NCI-H82 (cell line): ENCODE results near the gene KCNIP4.

Experiments
- DNase-seq: peaks from one replicate; lab custom pipeline; 2025; lab: John Stamatoyannopoulos, UW

The KCNIP4 gene

DNA sequence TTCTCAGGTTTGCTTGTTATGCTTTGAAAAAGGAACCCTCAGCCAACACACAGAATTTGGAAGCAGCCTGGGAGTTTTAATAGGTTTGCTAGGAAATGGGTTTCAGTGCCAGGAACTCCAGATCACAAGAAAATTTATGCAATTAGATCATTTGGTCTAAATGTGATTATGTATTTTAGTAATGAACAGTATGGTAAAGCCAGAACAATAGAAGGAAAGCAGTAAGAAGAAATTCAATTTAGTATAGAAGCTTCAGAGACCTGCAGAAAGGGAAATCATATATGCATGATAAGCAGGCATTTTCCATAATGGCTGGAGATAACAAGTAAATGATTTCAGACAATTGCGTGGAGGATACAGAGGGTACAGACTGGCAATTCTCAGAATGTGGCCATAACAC is 184.7 kb downstream of the KCNIP4 start:
- DNase-seq = no peak

DNA sequence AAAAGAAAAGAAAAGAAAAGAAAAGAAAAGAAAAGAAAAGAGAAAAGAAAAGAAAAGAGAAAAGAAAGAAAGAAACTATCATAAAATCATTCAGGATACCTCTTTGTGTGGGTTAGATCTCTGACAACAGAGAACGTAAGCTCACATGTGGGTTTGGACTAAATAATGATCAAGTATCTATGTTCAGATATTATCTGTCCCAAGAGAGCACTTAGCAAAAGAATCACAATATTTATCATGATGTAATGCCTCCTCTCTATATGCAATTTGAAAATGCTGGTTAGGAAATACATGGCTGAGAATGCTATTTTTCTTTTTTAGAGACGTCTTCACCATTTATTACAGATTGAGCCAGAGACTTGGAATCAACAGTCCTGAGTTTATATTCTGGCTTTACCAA is 191.3 kb downstream of the KCNIP4 start:
- no peak for DNase-seq

DNA sequence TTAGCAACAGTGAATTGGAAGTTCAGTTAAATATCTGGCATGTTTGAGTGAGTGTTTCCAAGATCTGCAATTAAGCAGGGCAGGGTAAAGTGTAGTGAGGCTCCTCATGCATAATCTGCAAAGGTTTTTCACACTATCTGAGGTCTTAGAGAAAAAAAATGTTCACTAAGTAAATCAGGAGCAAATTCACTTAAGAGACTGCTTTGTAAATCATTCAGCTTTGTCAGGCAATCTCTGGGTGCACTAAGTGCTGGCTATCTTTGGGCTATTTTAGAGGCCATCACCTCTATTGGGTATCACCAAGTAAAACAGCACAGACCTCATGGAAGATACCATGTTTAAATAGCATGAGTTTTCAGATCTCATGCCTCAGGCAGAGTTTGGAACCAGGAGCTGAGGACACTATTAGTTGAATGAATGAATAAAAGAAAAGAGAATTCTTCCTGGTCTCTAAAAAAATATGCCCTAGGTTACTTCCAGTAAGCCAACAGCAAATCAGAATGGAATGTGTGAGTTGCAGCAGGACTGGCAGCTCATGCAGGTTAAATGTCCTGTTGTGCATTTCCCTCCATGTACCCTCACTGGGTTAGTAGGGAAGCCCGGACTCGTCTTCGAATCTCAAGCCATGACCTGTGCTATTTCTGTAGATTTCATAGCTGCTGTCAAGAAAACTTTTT is 195.3 kb downstream of the KCNIP4 start:
- no peak for DNase-seq

DNA sequence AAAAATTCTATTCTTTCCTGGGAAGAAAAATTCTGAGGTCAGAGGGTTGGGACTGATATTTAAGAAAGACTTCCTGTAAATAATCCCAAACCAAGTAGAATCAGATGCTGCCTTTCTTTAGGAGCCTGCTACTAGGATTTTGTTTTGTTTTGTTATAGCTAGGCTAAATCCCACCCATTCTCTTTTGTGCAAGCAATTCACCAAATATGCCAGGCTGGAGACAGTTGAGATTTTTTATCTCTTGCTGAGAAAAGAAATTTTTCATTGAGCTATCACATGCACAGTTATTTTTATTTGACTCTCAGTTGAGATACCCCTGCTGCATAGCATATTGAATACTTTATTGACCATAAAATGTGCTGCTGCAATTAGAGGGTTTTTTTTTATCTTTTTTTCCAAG is 196.0 kb downstream of the KCNIP4 start:
- no peak for DNase-seq

DNA sequence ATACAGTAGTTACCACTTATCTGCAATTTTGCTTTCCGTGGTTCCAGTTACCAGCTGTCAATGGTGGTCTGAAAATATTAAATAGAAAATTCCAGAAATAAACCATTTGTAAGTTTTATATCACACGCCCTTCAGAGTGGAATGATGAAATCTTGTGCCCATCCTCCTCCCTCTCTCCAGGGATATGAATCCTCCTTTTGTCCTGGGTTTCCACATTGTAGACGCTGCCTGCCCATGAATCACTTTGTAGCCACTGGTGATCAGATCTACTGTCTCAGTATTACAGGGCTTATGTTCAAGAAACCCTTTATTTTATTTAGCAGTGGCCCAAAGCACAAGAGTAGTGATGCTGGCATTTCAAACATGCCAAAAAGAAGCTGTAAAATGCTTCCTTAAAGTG is 198.6 kb downstream of the KCNIP4 start:
- DNase-seq = no peak

DNA sequence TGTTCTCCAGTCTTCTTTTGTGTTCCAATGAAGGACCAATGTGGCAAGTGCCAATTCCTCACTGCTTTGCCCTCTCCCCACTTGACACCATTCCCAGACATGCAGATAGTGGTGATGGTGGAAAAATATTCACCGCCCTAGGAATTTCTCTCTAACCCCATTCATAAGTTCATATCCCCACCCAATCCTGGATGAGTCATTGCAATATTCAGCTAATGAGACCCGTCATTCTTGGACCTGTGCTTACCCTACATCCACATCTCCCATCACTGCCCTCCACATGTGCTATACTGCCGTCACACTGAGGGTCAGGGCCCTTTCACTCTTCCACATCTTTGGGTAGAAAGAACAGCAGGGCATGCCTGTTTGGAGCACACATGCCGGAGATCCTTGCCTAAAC is 199.2 kb downstream of the KCNIP4 start:
- DNase-seq = no peak

DNA sequence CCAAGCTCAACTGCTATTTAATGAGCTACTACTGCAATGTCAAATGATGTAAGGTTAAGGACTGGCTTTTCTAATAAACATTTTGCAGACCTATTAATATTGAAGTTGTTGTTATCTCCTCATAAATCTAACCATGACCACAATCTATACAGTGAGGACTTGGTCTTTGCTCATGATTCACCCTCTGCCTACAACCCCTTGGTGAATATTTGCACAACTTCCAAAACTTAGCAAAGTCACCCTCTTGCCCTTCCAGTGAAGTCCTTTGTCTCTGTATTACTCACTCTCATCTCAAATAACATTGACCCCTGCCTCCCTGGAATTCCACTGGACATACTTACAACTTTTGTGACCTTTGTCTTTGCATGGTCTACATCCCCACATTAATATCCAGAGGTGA is 204.5 kb downstream of the KCNIP4 start:
- DNase-seq = no peak

DNA sequence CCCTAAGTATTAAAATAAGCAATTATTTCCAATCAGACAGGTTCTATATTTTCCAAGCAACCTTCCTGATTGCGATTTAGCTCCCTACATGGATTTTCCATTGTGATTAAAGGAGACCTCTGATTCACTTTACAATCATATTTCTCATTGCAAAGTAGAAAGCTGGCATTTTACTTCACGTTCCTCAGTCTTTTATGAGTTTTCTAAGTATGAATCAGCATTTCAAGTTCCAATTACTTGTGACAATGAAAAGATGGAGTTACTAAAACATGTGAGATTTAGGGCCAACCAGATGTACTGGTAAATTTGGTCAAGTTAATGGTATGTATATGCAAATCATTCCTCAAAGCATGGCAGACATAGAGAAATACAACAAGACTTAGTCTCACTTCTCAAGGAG is 206.2 kb downstream of the KCNIP4 start:
- DNase-seq = no peak

DNA sequence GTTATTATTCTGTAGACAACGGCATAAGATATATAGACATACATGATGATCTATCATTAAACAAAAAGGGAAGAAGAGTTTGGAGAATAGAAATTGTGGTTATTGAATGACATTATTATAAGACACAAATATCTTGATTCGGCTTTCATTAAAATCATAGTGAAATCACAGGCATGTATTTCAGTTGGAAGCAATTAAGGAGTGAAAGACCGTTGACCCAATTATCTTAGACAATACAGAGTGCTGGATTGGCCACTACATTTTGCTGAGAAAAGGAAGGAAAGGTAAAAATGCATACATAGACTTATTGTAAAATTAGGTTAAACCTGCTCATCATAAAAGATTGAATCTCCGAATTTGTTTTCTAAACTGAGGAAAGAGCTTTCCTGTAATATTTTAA is 209.8 kb downstream of the KCNIP4 start:
- no peak for DNase-seq

DNA sequence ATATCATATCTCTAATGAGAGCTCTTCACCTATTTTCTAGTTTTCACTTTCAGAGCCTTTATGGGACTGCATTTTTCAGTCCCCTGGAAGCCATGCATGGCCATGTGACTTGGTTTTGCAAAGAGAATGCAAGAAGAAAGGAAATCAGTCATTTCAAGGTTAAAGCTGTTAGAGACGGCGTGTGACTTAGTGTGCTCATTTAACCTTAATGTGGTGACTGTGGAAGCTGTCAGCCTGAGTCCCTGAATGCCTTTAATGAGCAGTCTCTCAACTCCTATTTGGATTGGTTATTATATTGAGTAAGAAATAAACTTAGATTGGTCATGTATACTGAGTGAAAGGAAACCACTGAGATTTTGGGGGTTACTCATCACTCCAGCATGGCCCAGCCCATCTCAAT is 212.7 kb downstream of the KCNIP4 start:
- DNase-seq = no peak

DNA sequence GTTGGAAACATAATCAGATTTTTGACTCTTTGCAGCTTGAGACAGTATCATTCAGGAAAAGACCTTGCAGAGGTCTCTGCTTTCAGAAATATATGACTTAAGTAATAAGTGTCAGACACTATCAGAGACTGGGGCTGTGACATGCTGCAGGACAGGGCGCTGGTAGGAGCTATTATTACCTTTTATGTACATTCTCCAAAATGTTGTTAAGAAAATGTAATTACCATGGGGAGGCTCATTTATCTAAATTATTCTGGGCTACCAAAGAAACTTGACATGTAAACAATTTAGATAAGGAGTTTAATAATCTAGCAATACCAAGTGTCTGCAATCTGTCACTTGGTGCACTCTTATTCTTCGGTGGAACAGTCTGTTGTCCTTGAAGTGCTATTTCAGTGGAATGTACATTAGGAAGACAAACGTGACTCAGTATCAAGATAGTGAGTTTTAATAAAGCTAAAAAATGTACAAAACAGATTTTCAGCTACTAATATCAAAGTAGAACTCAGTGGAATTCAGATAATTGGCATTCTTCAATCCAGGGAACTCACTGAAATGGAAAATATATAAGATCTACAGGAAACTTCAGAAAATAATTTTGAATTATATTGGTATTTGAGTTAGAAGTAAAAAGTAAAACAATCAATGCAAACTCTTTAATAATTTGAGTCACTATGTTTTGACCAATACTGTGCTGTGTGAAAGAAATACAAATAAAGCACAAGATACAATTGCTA is 214.5 kb downstream of the KCNIP4 start:
- DNase-seq = no peak

DNA sequence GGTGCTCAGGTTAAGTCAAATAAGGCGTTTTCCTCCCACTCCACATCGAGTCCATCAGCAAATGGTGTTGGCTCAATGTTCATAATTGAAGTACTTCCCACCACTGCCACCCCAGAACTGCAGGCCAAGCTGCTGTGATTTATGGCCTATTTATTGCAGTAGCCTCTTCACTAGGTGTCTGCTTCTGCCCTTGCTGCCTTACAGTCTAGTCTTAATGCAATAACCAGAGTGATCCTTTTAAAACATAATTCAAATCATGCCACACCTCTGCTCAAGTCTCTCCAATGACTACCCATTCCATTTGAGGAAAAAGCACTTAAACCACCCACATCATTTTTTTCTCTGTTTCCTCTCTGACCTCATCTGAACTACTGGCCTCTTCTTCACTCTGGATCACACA is 220.3 kb downstream of the KCNIP4 start:
- peak; percentile 27 for DNase-seq

DNA sequence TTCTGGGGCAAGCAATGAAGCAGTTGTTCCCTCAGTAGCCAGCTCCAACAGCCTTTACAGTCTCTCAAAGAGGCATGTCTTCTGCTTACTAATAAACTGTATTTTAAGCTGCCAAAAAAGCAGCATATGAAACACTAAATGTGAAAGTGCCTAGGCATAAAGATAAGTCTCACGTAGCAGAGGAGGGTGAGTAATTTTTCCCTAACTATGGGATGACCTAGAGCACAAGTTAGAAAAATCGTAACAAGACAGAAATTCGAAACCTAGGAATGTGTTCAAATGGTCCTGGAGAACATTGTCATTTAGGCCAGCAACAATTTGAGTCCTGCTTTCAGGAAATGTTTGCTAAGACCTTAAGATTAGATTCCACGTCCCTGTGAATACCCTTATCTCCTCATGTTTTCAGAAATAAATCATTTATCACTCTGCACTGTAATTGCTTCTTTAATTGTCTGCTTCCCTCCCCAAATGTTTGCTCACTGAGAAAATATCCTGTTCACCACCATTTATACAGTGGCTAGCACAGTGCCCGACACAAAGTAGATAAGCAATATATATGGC is 222.2 kb downstream of the KCNIP4 start:
- DNase-seq = no peak

DNA sequence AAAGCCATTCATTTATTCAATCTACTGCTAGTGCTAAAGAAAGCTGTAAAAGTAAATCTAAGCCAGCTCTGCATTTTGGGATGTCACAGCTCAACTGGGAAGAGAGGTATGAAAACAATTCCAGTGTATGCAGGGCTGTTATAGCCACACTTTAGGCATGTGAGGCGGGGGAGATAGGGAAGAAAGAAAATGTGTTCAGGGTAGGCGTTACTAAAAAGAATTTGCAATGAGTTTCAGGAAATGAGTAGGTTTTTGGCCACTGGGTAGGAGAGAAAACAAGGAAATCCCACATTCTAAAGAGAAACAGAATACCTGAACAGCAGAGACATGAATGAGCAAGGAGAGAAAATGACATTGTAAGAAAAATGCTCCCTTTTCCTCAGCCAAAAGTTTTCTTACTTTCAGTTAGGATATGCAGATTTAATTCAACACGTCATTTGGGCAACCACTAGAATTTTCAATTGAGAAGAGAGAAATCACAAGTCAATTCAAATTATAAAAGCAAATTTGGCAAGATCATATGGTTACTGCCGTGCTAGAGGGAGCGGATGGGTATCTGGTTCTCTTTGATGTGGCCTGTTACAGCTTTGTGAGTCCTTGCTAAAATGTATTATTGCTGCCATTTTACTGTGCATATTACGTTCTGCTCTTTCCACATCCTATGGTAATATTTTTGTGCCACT is 226.3 kb downstream of the KCNIP4 start:
- no peak for DNase-seq

DNA sequence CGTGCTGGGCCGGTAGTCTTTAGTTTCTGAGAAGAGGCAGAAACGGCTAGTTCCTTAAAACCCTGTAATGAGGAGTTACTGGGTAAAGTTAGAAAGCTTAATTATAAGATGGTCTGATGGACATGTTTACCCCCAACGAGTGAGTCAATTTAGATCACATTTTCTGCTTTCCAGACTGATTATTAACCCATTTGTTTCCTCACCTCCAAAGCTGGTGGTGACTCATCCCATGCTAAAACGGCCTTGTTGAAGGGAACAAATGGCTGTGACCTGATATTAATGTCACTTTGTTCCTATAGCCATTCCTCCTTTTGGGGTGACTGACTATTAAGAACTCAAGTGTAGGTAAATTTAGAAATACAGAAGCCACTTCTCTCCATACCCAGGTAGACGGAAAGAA is 232.0 kb downstream of the KCNIP4 start:
- DNase-seq = no peak

DNA sequence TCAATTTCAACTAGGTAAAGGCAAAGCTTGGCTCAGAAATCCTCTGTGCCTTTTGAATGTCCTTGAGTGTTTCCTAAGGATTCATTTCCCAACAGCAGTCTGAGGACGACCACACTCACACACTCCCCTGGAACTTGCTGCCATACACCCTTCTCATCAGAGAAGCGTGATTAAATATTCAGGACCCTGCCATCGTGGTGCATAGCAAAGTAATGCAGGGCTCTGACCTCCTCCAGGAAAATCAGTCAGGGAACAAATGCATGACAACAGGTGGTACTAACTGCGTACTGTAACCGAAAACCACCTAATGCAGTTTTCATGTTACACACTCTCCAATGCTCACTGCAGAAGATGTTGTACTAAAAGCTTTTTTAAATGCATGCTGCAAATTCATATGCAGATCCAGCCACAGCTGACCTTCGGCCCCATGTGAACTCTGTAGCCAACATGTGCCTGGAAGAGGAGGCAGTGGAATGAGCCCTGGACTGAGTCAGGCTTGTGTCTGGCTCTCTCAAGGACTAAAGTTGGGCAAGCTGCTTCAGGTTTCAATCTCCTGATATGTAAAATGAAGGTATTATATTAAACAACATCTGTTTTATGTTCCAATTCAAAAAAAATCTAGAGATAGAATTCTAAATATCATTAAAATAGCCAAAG is 238.3 kb downstream of the KCNIP4 start:
- DNase-seq = no peak

DNA sequence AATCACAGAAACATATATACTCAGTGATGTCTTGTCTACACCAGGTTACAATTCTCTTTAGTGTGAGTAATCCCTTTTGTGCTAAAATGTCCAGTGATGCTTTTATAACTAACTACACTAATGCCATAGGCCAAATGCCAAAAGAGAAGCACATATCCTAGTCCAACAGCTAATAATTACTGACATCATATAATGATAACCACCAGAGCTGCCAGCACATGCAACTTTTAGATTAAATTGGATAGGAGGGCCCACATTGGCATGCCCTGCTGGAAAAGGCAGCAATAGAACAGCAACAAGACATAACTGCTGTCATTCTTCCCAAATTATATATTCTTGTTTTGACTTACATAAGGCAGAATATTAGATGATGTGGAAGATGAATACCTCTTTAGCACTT is 238.8 kb downstream of the KCNIP4 start:
- DNase-seq = no peak

DNA sequence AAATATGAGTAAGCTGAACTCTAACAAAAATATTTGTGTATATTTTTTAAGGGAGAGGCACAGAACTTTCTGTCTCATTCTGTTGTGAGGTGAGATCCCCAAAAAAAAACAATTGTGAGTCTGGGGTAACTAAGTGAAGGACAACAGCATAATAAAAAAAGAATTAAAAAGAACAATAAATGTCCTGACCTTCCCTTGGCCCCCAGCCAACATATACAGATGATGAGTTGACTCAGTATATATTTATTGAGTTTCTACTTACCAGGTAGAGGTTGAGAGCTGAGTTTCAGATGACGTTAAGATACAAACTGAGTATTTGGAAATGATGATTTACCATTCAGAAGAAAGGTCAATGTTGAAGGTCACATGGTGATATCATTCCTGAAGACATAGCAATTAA is 239.5 kb downstream of the KCNIP4 start:
- DNase-seq = no peak

DNA sequence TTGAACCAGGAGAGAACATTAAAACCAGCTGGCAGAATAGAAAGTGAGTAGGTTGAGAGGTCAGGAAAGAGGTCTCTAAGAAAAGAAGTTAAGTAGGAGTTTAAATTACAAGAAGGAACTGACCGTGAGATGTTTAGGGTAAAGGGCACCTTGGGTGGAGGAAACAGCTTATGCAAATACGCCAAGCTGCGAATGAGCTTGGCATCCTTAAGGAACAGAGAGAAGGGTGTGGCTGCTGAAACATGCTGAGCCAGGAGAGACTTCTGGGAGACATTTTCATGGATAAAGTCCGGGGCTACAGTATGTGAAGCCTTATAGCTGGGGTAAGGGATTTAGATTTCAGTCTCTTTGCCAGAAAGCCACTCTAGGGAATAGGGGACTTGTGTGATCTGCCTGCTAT is 249.1 kb downstream of the KCNIP4 start:
- no peak for DNase-seq

DNA sequence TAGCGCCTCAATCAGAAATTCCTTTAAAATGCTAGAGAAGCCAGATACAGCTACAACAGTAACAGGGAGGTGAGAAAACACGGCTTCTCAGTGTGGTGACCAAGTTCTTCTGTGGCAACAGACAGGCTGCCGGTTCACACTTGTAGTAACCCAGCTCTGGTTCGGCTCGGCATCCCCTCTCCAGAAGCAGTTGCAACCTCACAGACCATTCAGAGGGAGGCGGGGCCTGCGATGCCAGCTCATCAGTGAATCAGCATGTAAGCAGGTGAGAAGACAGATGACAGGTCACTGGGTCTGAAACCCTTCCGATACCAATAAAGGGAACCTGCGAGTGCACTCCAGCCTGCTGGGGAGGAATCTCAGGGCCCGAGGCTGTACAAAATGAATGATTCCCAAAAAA is 251.0 kb downstream of the KCNIP4 start:
- peak; percentile 58 for DNase-seq

DNA sequence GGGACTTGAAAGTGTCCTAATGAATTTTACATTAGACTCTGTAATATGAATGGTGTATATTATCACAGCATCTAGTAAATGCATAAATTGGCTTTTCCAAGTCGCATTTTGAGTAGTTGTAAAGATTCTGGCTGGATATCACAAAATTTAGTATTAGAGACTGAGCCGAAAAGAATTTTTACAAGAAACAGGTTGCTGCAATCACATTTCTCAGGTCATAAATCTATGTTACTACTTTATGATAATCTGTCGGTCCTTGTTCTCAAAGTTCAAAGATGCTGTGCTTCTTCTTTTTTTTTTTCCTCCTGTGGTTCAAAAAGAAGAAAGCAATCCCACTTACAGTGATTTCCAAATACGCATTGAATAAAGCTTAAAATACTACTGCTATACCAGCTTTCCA is 253.4 kb downstream of the KCNIP4 start:
- no peak for DNase-seq

DNA sequence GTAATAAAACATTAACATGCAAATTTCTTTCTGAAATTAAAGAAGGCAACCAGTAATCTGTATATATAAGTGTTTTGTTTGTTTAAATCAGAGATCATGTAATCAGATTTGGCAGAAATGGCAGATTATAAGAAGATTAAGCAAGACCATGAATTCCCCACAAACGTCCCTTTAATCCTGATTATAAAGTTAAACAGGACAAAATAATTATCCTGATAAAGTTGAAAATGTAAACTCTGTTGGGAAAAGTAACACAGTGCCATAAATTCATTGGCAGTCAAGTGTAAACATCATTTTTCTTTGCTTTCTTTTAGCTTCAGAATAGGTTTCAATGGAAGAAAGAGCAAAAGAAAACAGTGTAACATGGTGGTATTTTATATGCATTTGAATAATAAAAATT is 256.3 kb downstream of the KCNIP4 start:
- peak; percentile 17 for DNase-seq
